A549 (cell line): ENCODE results near the gene NOP53. TPM values are rescaled to one million over a fixed set of nuclear protein-coding genes. Genes with fewer than 3 reads are reported as not detected.
"Not testable (repeated sequence)": the region's sequence is repeated elsewhere in the genome, so short reads cannot be mapped to it uniquely, and the experiment has no call there.

Experiments
- ATAC-seq, 2 experiments: fragments of 200-7000 bp in 1 of 2; fragments of >200 bp in 1 of 2; cut with Nextera tagmentation in 1 of 2; cut with Tn5 transposase in 1 of 2; 3 replicates each; pipeline versions ENCODE4 v1.8.0 to v1.9.1; 2018 to 2020; ENCODE audit warnings: mild to moderate bottlenecking in 1 of 2, moderate library complexity in 1 of 2
- CTCF ChIA-PET: fragments of 300-600 bp; sonication (Branson Sonifier 250); formaldehyde crosslinking; extraction: SDS; loops from one replicate; lab custom pipeline; 2021; ENCODE audit warnings: antibody characterized with exemption, inconsistent platforms; lab: Yijun Ruan, JAX
- POLR2A ChIA-PET: fragments of 350-600 bp; formaldehyde crosslinking; extraction: SDS; loops from one replicate; lab custom pipeline; 2021; ENCODE audit warnings: antibody characterized with exemption, inconsistent platforms; lab: Yijun Ruan, JAX
- DNase-seq, 2 experiments: peaks; one replicate each; pipeline versions ENCODE4 v3.0.0 to v3.0.0-alpha.2; 2011 to 2016; ENCODE audit warnings: low read depth in 1 of 2, low spot score in 1 of 2
- FAIRE-seq: peaks from 2 replicates; lab custom pipeline; 2011; peaks lifted over from hg19 to GRCh38; lab: Jason Lieb, UNC
- H3K27ac ChIP-seq, 2 experiments: fragments of >200 bp; sonication (Bioruptor Twin); formaldehyde crosslinking; 3 replicates each; pipeline ENCODE4 v1.5.1; 2016 to 2017
- H3K4me1 ChIP-seq: fragments of >200 bp; sonication (Bioruptor Twin); formaldehyde crosslinking; 3 replicates; pipeline ENCODE4 v1.6.1; 2016
- H3K4me2 ChIP-seq: fragments of >200 bp; sonication (Bioruptor Twin); formaldehyde crosslinking; 3 replicates; pipeline ENCODE4 v1.6.1; 2016
- H3K4me3 ChIP-seq: fragments of >200 bp; sonication (Bioruptor Twin); formaldehyde crosslinking; 3 replicates; pipeline ENCODE4 v1.5.1; 2016
- H3K9me3 ChIP-seq: fragments of >200 bp; sonication (Bioruptor Twin); formaldehyde crosslinking; 3 replicates; pipeline ENCODE4 v1.6.1; 2016
- BHLHE40 ChIP-seq: IDR thresholded peaks from 2 replicates; pipeline ENCODE4 v1.6.1; 2012; ENCODE audit warnings: low read depth, low read length, inconsistent platforms
- CHD2 ChIP-seq: fragments of 150-350 bp; IDR thresholded peaks from 2 replicates; pipeline ENCODE4 v1.6.1; 2014; ENCODE audit warnings: low read length; ENCODE audit not compliant: partially characterized antibody
- CHD4 ChIP-seq: fragments of 200-600 bp; sonication (generic); IDR thresholded peaks from 2 replicates; pipeline ENCODE4 v1.6.1; 2016; ENCODE audit warnings: antibody characterized with exemption, mild to moderate bottlenecking, borderline replicate concordance
- CTCF ChIP-seq: fragments of >200 bp; sonication (Bioruptor Twin); formaldehyde crosslinking; IDR thresholded peaks from 3 replicates; pipeline ENCODE4 v1.5.1; 2016
- E2F6 ChIP-seq: IDR thresholded peaks from 2 replicates; pipeline ENCODE4 v1.6.1; 2012; ENCODE audit warnings: low read depth, borderline replicate concordance
- EHF ChIP-seq: fragments of 250-450 bp; sonication (Bioruptor Pico); IDR thresholded peaks from 2 replicates; pipeline ENCODE4 v1.5.0; 2020; ENCODE audit warnings: mild to moderate bottlenecking
- EHMT2 ChIP-seq: fragments of 200-600 bp; sonication (generic); IDR thresholded peaks from 2 replicates; pipeline ENCODE4 v1.6.1; 2016; ENCODE audit warnings: antibody characterized with exemption, low read depth, mild to moderate bottlenecking, moderate library complexity
- EP300 ChIP-seq, 2 experiments: fragments of >200 bp; sonication (Bioruptor Twin); formaldehyde crosslinking; IDR thresholded peaks; 2 replicates in 1 of 2; 3 replicates in 1 of 2; pipeline ENCODE4 v1.6.1; 2016 to 2017
- ESRRA ChIP-seq: fragments of 150-350 bp; IDR thresholded peaks from 2 replicates; pipeline ENCODE4 v1.6.1; 2014; ENCODE audit warnings: mild to moderate bottlenecking, low read length, borderline replicate concordance
- FOSL2 ChIP-seq, 2 experiments: fragments of 450-650 bp in 1 of 2; fragments of >200 bp in 1 of 2; sonication (Bioruptor Twin) in 1 of 2; formaldehyde crosslinking; IDR thresholded peaks; 2 replicates each; pipeline versions ENCODE4 v1.5.0 to v1.6.1; 2016 to 2020; ENCODE audit warnings: mild to moderate bottlenecking in 1 of 2, moderate library complexity in 1 of 2
- FOXS1 ChIP-seq: fragments of 250-450 bp; sonication (Bioruptor Pico); IDR thresholded peaks from 2 replicates; pipeline ENCODE4 v1.5.0; 2020; ENCODE audit warnings: mild to moderate bottlenecking, moderate library complexity
- HDAC2 ChIP-seq: fragments of 200-600 bp; sonication (generic); IDR thresholded peaks from 2 replicates; pipeline ENCODE4 v1.6.1; 2016
- HES2 ChIP-seq: fragments of >200 bp; sonication (Bioruptor Twin); formaldehyde crosslinking; IDR thresholded peaks from 2 replicates; pipeline ENCODE4 v1.6.1; 2016
- HOXB13 ChIP-seq: fragments of 250-450 bp; sonication (Bioruptor Pico); IDR thresholded peaks from 2 replicates; pipeline ENCODE4 v1.5.0; 2020; ENCODE audit warnings: low read depth, mild to moderate bottlenecking, moderate library complexity
- JUNB ChIP-seq: fragments of >200 bp; sonication (Bioruptor Twin); formaldehyde crosslinking; IDR thresholded peaks from 2 replicates; pipeline ENCODE4 v1.6.1; 2016
- KDM1A ChIP-seq: fragments of 200-600 bp; sonication (generic); IDR thresholded peaks from 2 replicates; pipeline ENCODE4 v1.6.1; 2016; ENCODE audit warnings: low read depth, mild to moderate bottlenecking
- MAX ChIP-seq: IDR thresholded peaks from 2 replicates; pipeline ENCODE4 v1.6.1; 2012
- MYC ChIP-seq: IDR thresholded peaks from 2 replicates; pipeline ENCODE4 v1.6.1; 2012; ENCODE audit warnings: mild to moderate bottlenecking, inconsistent platforms, low read length, improper control_type of control experiment, borderline replicate concordance
- NFE2L2 ChIP-seq: fragments of 150-350 bp; conservative IDR thresholded peaks from 2 replicates; pipeline ENCODE4 v1.6.1; 2014; ENCODE audit warnings: low read length
- POLR2AphosphoS2 ChIP-seq: conservative IDR thresholded peaks from 2 replicates; pipeline ENCODE4 v1.6.1; 2012; ENCODE audit warnings: low read length, improper control_type of control experiment, inconsistent platforms
- RAD21 ChIP-seq, 2 experiments: fragments of >200 bp in 1 of 2; sonication (Bioruptor Twin) in 1 of 2; formaldehyde crosslinking in 1 of 2; IDR thresholded peaks in 1 of 2; conservative IDR thresholded peaks in 1 of 2; 2 replicates in 1 of 2; 3 replicates in 1 of 2; pipeline ENCODE4 v1.6.1; 2012 to 2018; ENCODE audit warnings: inconsistent platforms in 1 of 2
- RARB ChIP-seq: fragments of 250-450 bp; sonication (Bioruptor Pico); IDR thresholded peaks from 2 replicates; pipeline ENCODE4 v1.8.0; 2021; ENCODE audit warnings: mild to moderate bottlenecking, moderate library complexity
- REST ChIP-seq: fragments of 200-600 bp; sonication (generic); IDR thresholded peaks from 2 replicates; pipeline ENCODE4 v1.6.1; 2016; ENCODE audit warnings: antibody characterized with exemption, mild to moderate bottlenecking, moderate library complexity
- RNF2 ChIP-seq: fragments of 200-600 bp; sonication (generic); IDR thresholded peaks from 2 replicates; pipeline ENCODE4 v1.6.1; 2016; ENCODE audit warnings: low read depth, mild to moderate bottlenecking, antibody characterized with exemption, moderate library complexity, borderline replicate concordance
- TFCP2L1 ChIP-seq: fragments of 250-450 bp; sonication (Bioruptor Pico); IDR thresholded peaks from 2 replicates; pipeline ENCODE4 v1.5.0; 2021; ENCODE audit warnings: mild to moderate bottlenecking
- TP53 ChIP-seq: fragments of 250-450 bp; sonication (Bioruptor Pico); IDR thresholded peaks from 2 replicates; pipeline ENCODE4 v1.5.0; 2021; ENCODE audit warnings: mild to moderate bottlenecking, moderate library complexity
- ZFP36 ChIP-seq: fragments of 450-650 bp; IDR thresholded peaks from 2 replicates; pipeline ENCODE4 v1.6.1; 2014; ENCODE audit warnings: borderline replicate concordance; ENCODE audit not compliant: partially characterized antibody
- ZNF302 ChIP-seq: fragments of 250-450 bp; sonication (Bioruptor Pico); IDR thresholded peaks from 2 replicates; pipeline ENCODE4 v1.9.0; 2021; ENCODE audit warnings: inconsistent platforms, mild to moderate bottlenecking, moderate library complexity
- WGBS: methylation state at CpG from one replicate; pipeline ENCODE4 v1.1.6; 2017; ENCODE audit errors: missing lambda C conversion rate; 5-methylcytosine and 5-hydroxymethylcytosine counted together
- polyA plus RNA-seq, 4 experiments: library from polyadenylated mRNA; depleted of rRNA in 3 of 4; stranded (reverse); fragments of >200 nt; fragmentation: RNase III in 1 of 4; extraction: RNeasy Plus Mini Kit Qiagen cat#74134 plus additional on column Dnase treatment in 1 of 4; gene quantifications; 2 replicates in 3 of 4; 3 replicates in 1 of 4; pipeline ENCODE4 v1.2.3, GENCODE V29; 2011 to 2017

Gene NOP53
- polyA plus RNA-seq, 2 of the 4 experiments (the other 2 are of a cell fraction): 135 to 182 TPM

- ChIA-PET CTCF (interaction anchor here (1.3 to 42.0 kb wide), 4 partner anchors 10 to 54 kb away, joined by 3 to 1389 read pairs (median 74); partner anchors contain the start of genes EHD2 and NOP53), POLR2A (interaction anchor here (1.0 kb wide), 1 partner anchor 16 kb away, joined by 3 read pairs; no protein-coding TSS in a partner anchor)
- no peak overlapping the region for H3K4me2 ChIP-seq
- H3K4me3 ChIP-seq: no peak overlapping the region
- WGBS: 86% methylated on average over 3 of the region's 3 CpGs
- no peak for DNase-seq
- TF ChIP-seq ESRRA: no peak
- TF ChIP-seq HDAC2: no peak
- TF ChIP-seq BHLHE40: no peak
- no peak for TF ChIP-seq ZNF302 (CRISPR knock-in tag)
- TF ChIP-seq EHMT2: no peak
- no peak for TF ChIP-seq TP53 (CRISPR knock-in tag)
- TF ChIP-seq CHD2: no peak
- TF ChIP-seq MAX: no peak
- no peak for TF ChIP-seq FOSL2 (IDR thresholded peaks at IDR 0.05)
- TF ChIP-seq FOSL2 (CRISPR knock-in tag; IDR thresholded peaks at IDR 0.05): no peak
- no peak for TF ChIP-seq HES2
- no peak for TF ChIP-seq CHD4
- TF ChIP-seq FOXS1 (CRISPR knock-in tag): no peak
- TF ChIP-seq EP300 (IDR thresholded peaks at IDR 0.05): no peak
- no peak for TF ChIP-seq RNF2
- TF ChIP-seq MYC: no peak
- TF ChIP-seq HOXB13: no peak
- no peak for TF ChIP-seq KDM1A
- TF ChIP-seq REST: no peak
- TF ChIP-seq EHF (CRISPR knock-in tag): no peak
- no peak for TF ChIP-seq NFE2L2
- no peaks in the 10 kb centered on the region for H3K9me3 ChIP-seq
- H3K27ac ChIP-seq: no peak overlapping the region
- ATAC-seq: no peak
- no peak for FAIRE-seq
- H3K4me1 ChIP-seq: no peaks in the 10 kb centered on the region; the same call in 2 of the 3 replicates
These were observed 16.8 kb downstream of the NOP53 start for GRCh38 chr19:47762151-47762550.

GRCh38 chr19:47762615-47763308 is 17.4 kb downstream of the NOP53 start:
- H3K4me3 ChIP-seq: no peak overlapping the region
- ChIA-PET POLR2A (interaction anchor here (1.0 kb wide), 1 partner anchor 17 kb away, joined by 3 read pairs; no protein-coding TSS in a partner anchor), CTCF (interaction anchor here (1.3 to 42.0 kb wide), 4 partner anchors 11 to 55 kb away, joined by 5 to 1389 read pairs (median 139); partner anchors contain the start of genes EHD2 and NOP53)
- TF ChIP-seq TFCP2L1 (no peak), E2F6 (no peak), JUNB (no peak), CTCF (no peak), RAD21 (conservative IDR thresholded peaks at IDR 0.05 in 1 of 2, IDR thresholded peaks at IDR 0.05 in 1 of 2) (no peak), KDM1A (peak; percentile 81; the same call in 1 of the 2 replicates), CHD4 (no peak), HDAC2 (no peak), ZFP36 (peak; percentile 80), POLR2AphosphoS2 (peak; percentile 89), RARB (CRISPR knock-in tag) (no peak)
- FAIRE-seq (no peak), DNase-seq (no peak), ATAC-seq (0 out of 6 replicates have a peak, but pooled peaks of 1 of the 2 experiments have one; percentile 14)
- 87% methylated on average over 18 of the region's 18 CpGs for WGBS
- H3K4me2 ChIP-seq: no peak overlapping the region
- no peak overlapping the region for H3K27ac ChIP-seq
- H3K9me3 ChIP-seq: no peaks in the 10 kb centered on the region
- no peaks in the 10 kb centered on the region; the same call in 2 of the 3 replicates for H3K4me1 ChIP-seq

- H3K4me1 ChIP-seq, FAIRE-seq, H3K4me2 ChIP-seq, ATAC-seq, H3K4me3 ChIP-seq, DNase-seq, H3K9me3 ChIP-seq, H3K27ac ChIP-seq: not testable (repeated sequence)
- ChIA-PET CTCF (interaction anchor here (0.6 to 7.6 kb wide), 21 partner anchors 12 to 331 kb away, joined by 3 to 145 read pairs (median 7); partner anchors contain the start of genes EHD2, NOP53 and SELENOW), POLR2A (interaction anchor here (0.6 kb wide), 1 partner anchor 26 kb away, joined by 5 read pairs; no protein-coding TSS in a partner anchor)
- WGBS: 77% methylated on average over 3 of the region's 3 CpGs
These were observed 19.4 kb downstream of the NOP53 start for GRCh38 chr19:47764705-47765104.
